Measurements from ENCODE around the gene RARG. TPM values are rescaled to one million over a fixed set of nuclear protein-coding genes. Genes with fewer than 3 reads are reported as not detected.

Gene RARG
- total and polyA plus RNA-seq, 2 donors (not counting 1 experiment from before 2014, with no cell fraction given): 8.8 to 15.0 TPM

DNA sequence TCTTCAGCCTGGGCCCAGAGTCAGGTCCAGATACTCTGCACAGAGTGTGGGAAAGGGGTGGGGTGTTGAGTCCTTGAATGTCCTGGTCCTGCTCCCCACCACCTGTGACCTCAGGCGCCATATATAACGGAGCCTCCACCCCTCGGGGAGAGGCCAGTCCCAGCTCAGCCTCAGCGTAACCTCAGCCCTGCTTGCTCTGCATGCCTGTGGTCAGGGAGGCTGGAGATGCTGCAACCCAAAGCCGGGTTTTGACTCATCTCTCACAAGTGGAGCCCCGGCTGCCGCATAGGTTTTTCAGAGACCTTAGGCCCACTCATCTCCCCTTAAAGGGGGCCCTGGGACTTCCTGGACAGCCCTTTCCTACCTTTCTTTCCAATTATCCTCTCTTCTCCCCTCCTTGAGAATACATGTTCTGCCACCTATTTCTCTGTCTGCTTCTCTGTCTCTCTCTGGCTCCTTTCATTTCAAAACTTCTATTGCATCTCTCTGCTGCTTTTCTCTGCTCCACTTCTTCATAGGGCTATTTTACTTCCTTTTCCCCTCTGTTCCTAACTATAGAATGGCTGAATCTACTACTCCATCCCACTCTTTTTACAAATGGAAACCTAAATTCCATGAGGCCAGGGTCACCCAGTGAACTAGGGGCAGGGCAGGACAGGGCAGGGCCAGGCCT, 26.1 kb downstream of the RARG start:
- WGBS (ENCODE audit: insufficient coverage): 6% methylated on average over 7 of the region's 7 CpGs
- H3K27ac ChIP-seq (ENCODE audit: low read length in 2 of 2): peak overlapping the region; percentile 65 to 91
- ATAC-seq (ENCODE audit: low read depth) (peak; percentile 53), DNase-seq (peak; percentile 40)
- ChIA-PET CTCF (interaction anchor here (0.6 to 17.1 kb wide), 8 partner anchors 7 to 1091 kb away, joined by 3 to 721 read pairs (median 6); partner anchors contain the start of genes AAAS, ITGB7, MYG1 and PFDN5), POLR2A (interaction anchor here (0.9 to 1.3 kb wide), 2 partner anchors 25 kb away, joined by 3 to 4 read pairs; partner anchors contain the start of genes CSAD and ZNF740)
- no peaks in the 10 kb centered on the region for H3K9me3 ChIP-seq (ENCODE audit: control extremely low read depth in 1 of 3, control insufficient read depth in 2 of 3, insufficient read depth in 1 of 3, low read length in 2 of 3)
- H3K9ac ChIP-seq (ENCODE audit: low read length): peak overlapping the region; percentile 84
- peaks cover 93% of the 10 kb centered on the region for H3K79me2 ChIP-seq (ENCODE audit: control insufficient read depth, insufficient read depth, low read length)
- H3K4me1 ChIP-seq (ENCODE audit: control insufficient read depth in 2 of 2, insufficient read depth in 2 of 2, low read length in 2 of 2): peaks cover 95 to 99% of the 10 kb centered on the region in 2 donors
- Mint-ChIP-seq H3K4me1 (peaks cover 74% of the 10 kb centered on the region), H3K4me3 (peak overlapping the region; percentile 82), H3K27ac (peak overlapping the region; percentile 81), H3K9me3 (ENCODE audit: insufficient read depth) (no peaks in the 10 kb centered on the region), H3K27me3 (no peaks in the 10 kb centered on the region)
- H3K36me3 ChIP-seq (replicated peaks in 1 of 2; ENCODE audit: control extremely low read depth in 1 of 2, control insufficient read depth in 1 of 2, extremely low read depth in 1 of 2, insufficient read depth in 2 of 2, low read length in 1 of 2): peaks cover 0 to 11% of the 10 kb centered on the region in 2 experiments
- H3K4me3 ChIP-seq (ENCODE audit: control extremely low read depth in 1 of 5, extremely low read depth in 1 of 5, insufficient read depth in 1 of 5, low read depth in 2 of 5, low read length in 4 of 5): peak overlapping the region; percentile 68 to 90 (median 73)
- no peak for TF ChIP-seq EZH2 (IDR thresholded peaks at IDR 0.05; ENCODE audit: borderline replicate concordance, insufficient read depth, low read depth, low read length, poor library complexity, severe bottlenecking)
- TF ChIP-seq, protein P1, sequence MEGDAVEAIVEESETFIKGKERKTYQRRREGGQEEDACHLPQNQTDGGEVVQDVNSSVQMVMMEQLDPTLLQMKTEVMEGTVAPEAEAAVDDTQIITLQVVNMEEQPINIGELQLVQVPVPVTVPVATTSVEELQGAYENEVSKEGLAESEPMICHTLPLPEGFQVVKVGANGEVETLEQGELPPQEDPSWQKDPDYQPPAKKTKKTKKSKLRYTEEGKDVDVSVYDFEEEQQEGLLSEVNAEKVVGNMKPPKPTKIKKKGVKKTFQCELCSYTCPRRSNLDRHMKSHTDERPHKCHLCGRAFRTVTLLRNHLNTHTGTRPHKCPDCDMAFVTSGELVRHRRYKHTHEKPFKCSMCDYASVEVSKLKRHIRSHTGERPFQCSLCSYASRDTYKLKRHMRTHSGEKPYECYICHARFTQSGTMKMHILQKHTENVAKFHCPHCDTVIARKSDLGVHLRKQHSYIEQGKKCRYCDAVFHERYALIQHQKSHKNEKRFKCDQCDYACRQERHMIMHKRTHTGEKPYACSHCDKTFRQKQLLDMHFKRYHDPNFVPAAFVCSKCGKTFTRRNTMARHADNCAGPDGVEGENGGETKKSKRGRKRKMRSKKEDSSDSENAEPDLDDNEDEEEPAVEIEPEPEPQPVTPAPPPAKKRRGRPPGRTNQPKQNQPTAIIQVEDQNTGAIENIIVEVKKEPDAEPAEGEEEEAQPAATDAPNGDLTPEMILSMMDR (IDR thresholded peaks at IDR 0.05): no peak
- H3K27me3 ChIP-seq (replicated peaks in 1 of 4; ENCODE audit: control extremely low read depth in 1 of 4, control insufficient read depth in 3 of 4, insufficient read depth in 4 of 4, low read length in 3 of 4): no peaks in the 10 kb centered on the region
- H3K4me2 ChIP-seq (replicated peaks; ENCODE audit: low read depth, low read length, poor library complexity, severe bottlenecking): peak overlapping the region; percentile 91
- H4K20me1 ChIP-seq (ENCODE audit: control insufficient read depth, insufficient read depth, low read length, poor library complexity, severe bottlenecking): peaks cover 24% of the 10 kb centered on the region
- H2AFZ ChIP-seq (ENCODE audit: insufficient read depth, low read depth, low read length, poor library complexity, severe bottlenecking): peak overlapping the region; percentile 52
- intact Hi-C loops (cut with micrococcal nuclease): loop anchor here (2.0 kb wide), 2 partner anchors 15 to 25 kb away; partner anchors contain the start of genes CSAD and ZNF740

DNA sequence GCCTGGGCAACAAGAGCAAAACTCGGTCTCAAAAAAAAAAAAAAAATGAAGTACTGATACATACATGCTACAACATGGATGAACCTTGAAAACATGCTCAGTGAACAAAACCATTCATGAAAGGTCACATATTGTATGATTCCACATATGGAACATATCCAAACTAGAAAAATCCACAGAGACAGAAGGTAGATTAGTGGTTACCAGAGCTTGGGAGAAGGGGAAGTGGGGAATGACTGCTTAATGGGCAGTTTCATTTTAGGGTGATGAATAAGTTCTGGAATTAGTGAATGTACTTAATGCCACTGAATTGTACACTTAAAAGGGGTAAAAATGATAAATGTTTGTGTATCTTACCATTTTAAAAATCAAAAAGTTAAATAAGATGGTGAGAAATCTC, 27.7 kb downstream of the RARG start:
- ATAC-seq (ENCODE audit: low read depth) (no peak), DNase-seq (no peak)
- CTCF ChIA-PET: interaction anchor here (0.7 to 15.7 kb wide), 4 partner anchors 8 to 117 kb away, joined by 3 to 201 read pairs (median 6); partner anchors contain the start of gene ITGB7
- H3K36me3 ChIP-seq (replicated peaks in 1 of 2; ENCODE audit: control extremely low read depth in 1 of 2, control insufficient read depth in 1 of 2, extremely low read depth in 1 of 2, insufficient read depth in 2 of 2, low read length in 1 of 2): peaks cover 4 to 16% of the 10 kb centered on the region in 2 experiments
- no peak overlapping the region for H2AFZ ChIP-seq (ENCODE audit: insufficient read depth, low read depth, low read length, poor library complexity, severe bottlenecking)
- no peaks in the 10 kb centered on the region for H3K9me3 Mint-ChIP-seq (ENCODE audit: insufficient read depth)
- H3K4me1 Mint-ChIP-seq: peaks cover 78% of the 10 kb centered on the region
- no peak for TF ChIP-seq EZH2 (IDR thresholded peaks at IDR 0.05; ENCODE audit: borderline replicate concordance, insufficient read depth, low read depth, low read length, poor library complexity, severe bottlenecking)
- TF ChIP-seq, protein P1 (IDR thresholded peaks at IDR 0.05): no peak
- no peaks in the 10 kb centered on the region for H3K27me3 Mint-ChIP-seq
- H3K27ac ChIP-seq (ENCODE audit: low read length in 2 of 2): peak overlapping the region in 1 of 2 donors; percentile 91
- H3K27me3 ChIP-seq (replicated peaks in 1 of 4; ENCODE audit: control extremely low read depth in 1 of 4, control insufficient read depth in 3 of 4, insufficient read depth in 4 of 4, low read length in 3 of 4): no peaks in the 10 kb centered on the region
- H3K79me2 ChIP-seq (ENCODE audit: control insufficient read depth, insufficient read depth, low read length): peaks cover 83% of the 10 kb centered on the region
- H3K4me3 Mint-ChIP-seq: peak overlapping the region; percentile 58
- peak overlapping the region; percentile 32 for H3K27ac Mint-ChIP-seq
- no peak overlapping the region for H3K4me3 ChIP-seq (ENCODE audit: control extremely low read depth in 1 of 5, extremely low read depth in 1 of 5, insufficient read depth in 1 of 5, low read depth in 2 of 5, low read length in 4 of 5)
- intact Hi-C loops (cut with micrococcal nuclease): no loop called here
- peaks cover 37% of the 10 kb centered on the region for H4K20me1 ChIP-seq (ENCODE audit: control insufficient read depth, insufficient read depth, low read length, poor library complexity, severe bottlenecking)
- peaks cover 95 to 99% of the 10 kb centered on the region in 2 donors for H3K4me1 ChIP-seq (ENCODE audit: control insufficient read depth in 2 of 2, insufficient read depth in 2 of 2, low read length in 2 of 2)
- no peak overlapping the region for H3K9ac ChIP-seq (ENCODE audit: low read length)
- no peaks in the 10 kb centered on the region for H3K9me3 ChIP-seq (ENCODE audit: control extremely low read depth in 1 of 3, control insufficient read depth in 2 of 3, insufficient read depth in 1 of 3, low read length in 2 of 3)
- WGBS (ENCODE audit: insufficient coverage): no CpG with 5 or more reads among the region's 1 CpG
- H3K4me2 ChIP-seq (replicated peaks; ENCODE audit: low read depth, low read length, poor library complexity, severe bottlenecking): peak overlapping the region; percentile 91
- POLR2A ChIA-PET: interaction anchor here (0.6 to 1.4 kb wide), 4 partner anchors 16 to 176 kb away, joined by 3 to 9 read pairs (median 3); partner anchors contain the start of gene SP1

Data from B cell (primary cell).